Astrocyte (in vitro differentiated cells and primary cell): Measurements from ENCODE around the gene SOBP. TPM values are rescaled to one million over a fixed set of nuclear protein-coding genes. Genes with fewer than 3 reads are reported as not detected.

Source experiments
- DNase-seq: peaks from one replicate; pipeline ENCODE4 v3.0.0-alpha.2; 2010; ENCODE audit warnings: low read depth
- FAIRE-seq: peaks from 2 replicates; lab custom pipeline; 2011; peaks lifted over from hg19 to GRCh38; lab: Jason Lieb, UNC
- H2AFZ ChIP-seq: 2 replicates; pipeline ENCODE4 v1.6.0; 2012; ENCODE audit warnings: low read depth, low read length, inconsistent platforms
- H3K27ac ChIP-seq: 2 replicates; pipeline ENCODE4 v1.5.1; 2011; ENCODE audit warnings: low read depth, low read length, inconsistent platforms
- H3K27me3 ChIP-seq: 2 replicates; pipeline ENCODE4 v1.6.0; 2011; ENCODE audit warnings: low read length, inconsistent platforms; ENCODE audit not compliant: insufficient read depth
- H3K36me3 ChIP-seq: 2 replicates; pipeline ENCODE4 v1.5.1; 2011; ENCODE audit warnings: low read length, inconsistent platforms; ENCODE audit not compliant: insufficient read depth
- H3K4me1 ChIP-seq: 2 replicates; pipeline ENCODE4 v1.5.1; 2011; ENCODE audit warnings: low read length, inconsistent platforms; ENCODE audit not compliant: insufficient read depth
- H3K4me2 ChIP-seq: 2 replicates; pipeline ENCODE4 v1.6.0; 2012; ENCODE audit warnings: low read length, inconsistent platforms
- H3K4me3 ChIP-seq: 2 replicates; pipeline ENCODE4 v1.5.1; 2011; ENCODE audit warnings: low read depth, mild to moderate bottlenecking, low read length, inconsistent platforms; ENCODE audit not compliant: insufficient read depth
- H3K79me2 ChIP-seq: 2 replicates; pipeline ENCODE4 v1.6.0; 2012; ENCODE audit warnings: mild to moderate bottlenecking, low read length, inconsistent platforms; ENCODE audit not compliant: insufficient read depth
- H3K9ac ChIP-seq: 2 replicates; pipeline ENCODE4 v1.6.0; 2012; ENCODE audit warnings: mild to moderate bottlenecking, low read length, inconsistent platforms
- H3K9me3 ChIP-seq: 2 replicates; pipeline ENCODE4 v1.5.1; 2012; ENCODE audit warnings: low read depth, mild to moderate bottlenecking, low read length, inconsistent platforms; ENCODE audit not compliant: insufficient read depth
- H4K20me1 ChIP-seq: 2 replicates; pipeline ENCODE4 v1.6.0; 2012; ENCODE audit warnings: low read length, inconsistent platforms; ENCODE audit not compliant: insufficient read depth
- H3K27ac Mint-ChIP-seq: one replicate; pipeline ENCODE4 v1.8.0; 2021; ENCODE audit warnings: mild to moderate bottlenecking, mixed read lengths; ENCODE audit not compliant: unreplicated experiment
- H3K27me3 Mint-ChIP-seq: one replicate; pipeline ENCODE4 v1.8.0; 2021; ENCODE audit warnings: low read depth, mixed read lengths; ENCODE audit not compliant: unreplicated experiment
- H3K36me3 Mint-ChIP-seq: one replicate; pipeline ENCODE4 v1.8.0; 2021; ENCODE audit warnings: low read depth, mixed read lengths; ENCODE audit not compliant: unreplicated experiment
- H3K4me1 Mint-ChIP-seq: one replicate; pipeline ENCODE4 v1.8.0; 2021; ENCODE audit warnings: low read depth, mixed read lengths; ENCODE audit not compliant: unreplicated experiment
- H3K4me3 Mint-ChIP-seq: one replicate; pipeline ENCODE4 v1.8.0; 2021; ENCODE audit warnings: mild to moderate bottlenecking, moderate library complexity, mixed read lengths; ENCODE audit not compliant: unreplicated experiment
- H3K9me3 Mint-ChIP-seq: one replicate; pipeline ENCODE4 v1.8.0; 2021; ENCODE audit warnings: mild to moderate bottlenecking, mixed read lengths; ENCODE audit not compliant: unreplicated experiment
- CTCF ChIP-seq: IDR thresholded peaks from 2 replicates; pipeline ENCODE4 v1.5.1; 2011; ENCODE audit warnings: low read depth, mild to moderate bottlenecking, inconsistent platforms, low read length, moderate library complexity; ENCODE audit not compliant: insufficient read depth
- EZH2 ChIP-seq: IDR thresholded peaks from 2 replicates; pipeline ENCODE4 v1.6.1; 2012; ENCODE audit warnings: mild to moderate bottlenecking, low read length, inconsistent platforms; ENCODE audit not compliant: insufficient read depth
- total RNA-seq: library from RNA; stranded (reverse); gene quantifications from 2 replicates; pipeline ENCODE4 v1.2.1, GENCODE V29; 2021

SOBP gene
- total RNA-seq, 1 donor from 2014 or later = 4.7 TPM

- H3K27ac Mint-ChIP-seq = no peak overlapping the region
- no peak overlapping the region for H3K4me3 Mint-ChIP-seq
- H3K9ac ChIP-seq = no peak overlapping the region
- DNase-seq (no peak), FAIRE-seq (no peak)
- no peak overlapping the region for H2AFZ ChIP-seq
- H3K4me2 ChIP-seq = no peak overlapping the region
- H3K9me3 ChIP-seq = no peaks in the 10 kb centered on the region
- H3K4me1 Mint-ChIP-seq = peaks cover 8% of the 10 kb centered on the region
- no peak overlapping the region for H3K4me3 ChIP-seq
- H4K20me1 ChIP-seq = no peaks in the 10 kb centered on the region
- H3K27me3 Mint-ChIP-seq = no peaks in the 10 kb centered on the region
- H3K79me2 ChIP-seq = no peaks in the 10 kb centered on the region
- H3K36me3 ChIP-seq = no peaks in the 10 kb centered on the region
- H3K9me3 Mint-ChIP-seq = no peaks in the 10 kb centered on the region
- H3K36me3 Mint-ChIP-seq = peaks cover 3% of the 10 kb centered on the region
- no peaks in the 10 kb centered on the region for H3K27me3 ChIP-seq
- no peak overlapping the region for H3K27ac ChIP-seq
- no peak for TF ChIP-seq EZH2
- TF ChIP-seq CTCF = no peak
- peaks cover 4% of the 10 kb centered on the region for H3K4me1 ChIP-seq
Measured at GRCh38 chr6:107572886-107573285, 83.0 kb downstream of the SOBP start.

DNA sequence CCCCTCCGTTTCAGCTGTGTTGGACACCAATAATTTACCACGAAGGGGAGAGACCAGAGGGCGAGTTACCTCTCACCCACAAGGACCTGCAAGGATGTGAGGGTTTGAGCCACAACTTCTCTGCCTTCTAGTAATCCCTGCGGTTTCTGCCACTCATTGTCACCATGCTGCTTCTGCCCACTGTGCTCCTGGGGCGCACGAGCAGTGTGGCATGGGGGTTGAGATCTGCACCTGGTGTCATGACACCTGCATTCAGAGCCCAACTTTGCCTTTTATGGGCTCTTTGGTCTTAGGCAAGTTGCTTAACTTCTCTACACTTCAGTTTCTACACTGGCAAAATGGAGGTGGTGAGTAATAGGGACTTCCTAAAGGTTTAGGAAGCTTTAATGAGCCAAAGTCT lies 84.9 kb downstream of the SOBP start:
- no peak for FAIRE-seq
- H3K36me3 ChIP-seq = no peaks in the 10 kb centered on the region
- H3K9me3 Mint-ChIP-seq = no peaks in the 10 kb centered on the region

More for the DNA sequence above, 84.9 kb downstream of the SOBP start:
- Histone ChIP-seq H2AFZ (no peak overlapping the region), H3K4me2 (no peak overlapping the region), H4K20me1 (no peaks in the 10 kb centered on the region), H3K27me3 (no peaks in the 10 kb centered on the region), H3K4me1 (peaks cover 4% of the 10 kb centered on the region), H3K4me3 (no peak overlapping the region), H3K9ac (no peak overlapping the region), H3K79me2 (no peaks in the 10 kb centered on the region), H3K9me3 (no peaks in the 10 kb centered on the region), H3K27ac (no peak overlapping the region)
- H3K27ac Mint-ChIP-seq = no peak overlapping the region
- peaks cover 11% of the 10 kb centered on the region for H3K4me1 Mint-ChIP-seq
- no peak overlapping the region for H3K4me3 Mint-ChIP-seq
- TF ChIP-seq EZH2 (no peak), CTCF (no peak)
- H3K36me3 Mint-ChIP-seq = peaks cover 3% of the 10 kb centered on the region
- H3K27me3 Mint-ChIP-seq = no peaks in the 10 kb centered on the region
- no peak for DNase-seq
